OCI-LY7 (cell line): Measurements from ENCODE around the gene SHISA4.

Source experiments
- EZH2phosphoT487 ChIP-seq: fragments of 200-600 bp; sonication (generic); IDR thresholded peaks from 2 replicates; pipeline ENCODE4 v1.6.1; 2018; ENCODE audit warnings: low read depth, borderline replicate concordance, mild to moderate bottlenecking, mixed run types, antibody characterized with exemption, low read length, moderate library complexity, mixed read lengths
- TF ChIP-seq, protein P1 (sequence below): fragments of 200-600 bp; sonication (generic); conservative IDR thresholded peaks from 2 replicates; pipeline ENCODE4 v1.5.1; 2014; ENCODE audit warnings: mild to moderate bottlenecking, antibody characterized with exemption, low read length, moderate library complexity, mixed read lengths

DNA sequence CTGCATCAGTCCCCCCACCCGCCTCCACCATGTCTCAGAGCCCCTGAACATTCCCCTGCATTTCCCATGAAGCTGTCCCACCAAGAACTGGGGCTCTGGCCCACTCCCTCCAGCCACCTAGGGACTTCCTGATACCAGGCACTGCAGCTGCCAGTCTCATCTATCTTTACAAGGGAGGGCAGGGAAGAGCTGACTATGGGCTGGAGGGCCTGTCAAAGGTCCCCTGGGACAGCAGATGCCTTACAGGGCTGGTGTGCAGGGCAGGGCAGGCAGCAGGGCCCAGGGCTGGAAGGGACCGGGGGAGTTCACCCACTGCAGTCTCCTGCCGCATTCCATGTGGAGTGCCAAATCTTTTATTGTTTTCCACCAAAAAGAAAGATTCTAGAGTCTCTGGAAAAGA, 17.6 kb downstream of the SHISA4 start:
- TF ChIP-seq, protein P1, sequence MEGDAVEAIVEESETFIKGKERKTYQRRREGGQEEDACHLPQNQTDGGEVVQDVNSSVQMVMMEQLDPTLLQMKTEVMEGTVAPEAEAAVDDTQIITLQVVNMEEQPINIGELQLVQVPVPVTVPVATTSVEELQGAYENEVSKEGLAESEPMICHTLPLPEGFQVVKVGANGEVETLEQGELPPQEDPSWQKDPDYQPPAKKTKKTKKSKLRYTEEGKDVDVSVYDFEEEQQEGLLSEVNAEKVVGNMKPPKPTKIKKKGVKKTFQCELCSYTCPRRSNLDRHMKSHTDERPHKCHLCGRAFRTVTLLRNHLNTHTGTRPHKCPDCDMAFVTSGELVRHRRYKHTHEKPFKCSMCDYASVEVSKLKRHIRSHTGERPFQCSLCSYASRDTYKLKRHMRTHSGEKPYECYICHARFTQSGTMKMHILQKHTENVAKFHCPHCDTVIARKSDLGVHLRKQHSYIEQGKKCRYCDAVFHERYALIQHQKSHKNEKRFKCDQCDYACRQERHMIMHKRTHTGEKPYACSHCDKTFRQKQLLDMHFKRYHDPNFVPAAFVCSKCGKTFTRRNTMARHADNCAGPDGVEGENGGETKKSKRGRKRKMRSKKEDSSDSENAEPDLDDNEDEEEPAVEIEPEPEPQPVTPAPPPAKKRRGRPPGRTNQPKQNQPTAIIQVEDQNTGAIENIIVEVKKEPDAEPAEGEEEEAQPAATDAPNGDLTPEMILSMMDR: no peak
- no peak for TF ChIP-seq EZH2phosphoT487
